HG03060 (cell line): ENCODE results near the gene EWSR1.
A peak's percentile ranks its signal among the peaks of the same experiment; 100 is the strongest.
"Not testable (repeated sequence)": the region's sequence is repeated elsewhere in the genome, so short reads cannot be mapped to it uniquely, and the experiment has no call there.

Experiments used
- ATAC-seq: cut with Tn5 transposase; IDR thresholded peaks from one replicate; pipeline ENCODE4 v1.9.1; 2021; ENCODE audit warnings: low read depth, moderate number of reproducible peaks; ENCODE audit not compliant: unreplicated experiment

The EWSR1 gene

GRCh38 chr22:29267858-29268510 lies at the start of gene EWSR1, which contains the start of gene RHBDD3:
Gene EWSR1, plus strand, starts transcription at chr22:29268268. Its CDS starts 69 bp downstream, at chr22:29268337.
Gene RHBDD3, minus strand, starts transcription at chr22:29267981. Its CDS starts 2,355 bp downstream, at chr22:29265626.
- peak; percentile 64 for ATAC-seq

GRCh38 chr22:29218758-29219408 lies 49.2 kb upstream of the EWSR1 start:
- ATAC-seq, result no peak

DNA sequence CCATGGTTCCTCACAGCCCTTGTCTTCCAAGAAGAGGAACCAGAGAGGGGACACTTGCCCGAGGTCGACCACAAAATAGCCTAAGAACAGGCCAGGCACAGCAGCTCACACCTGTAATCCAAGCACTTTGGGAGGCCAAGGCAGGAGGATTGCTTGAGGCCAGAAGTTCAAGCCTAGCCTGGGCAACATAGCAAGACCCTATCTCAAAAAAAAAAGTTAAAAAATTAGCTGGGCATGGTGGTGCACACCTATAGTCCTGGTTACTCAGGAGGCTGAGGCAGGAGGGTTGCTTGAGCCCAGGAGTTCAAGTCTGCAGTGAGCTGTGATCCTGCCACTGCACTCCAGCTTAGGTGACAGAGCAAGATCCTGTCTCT lies 48.7 kb upstream of the EWSR1 start:
- ATAC-seq, result not testable (repeated sequence)

DNA sequence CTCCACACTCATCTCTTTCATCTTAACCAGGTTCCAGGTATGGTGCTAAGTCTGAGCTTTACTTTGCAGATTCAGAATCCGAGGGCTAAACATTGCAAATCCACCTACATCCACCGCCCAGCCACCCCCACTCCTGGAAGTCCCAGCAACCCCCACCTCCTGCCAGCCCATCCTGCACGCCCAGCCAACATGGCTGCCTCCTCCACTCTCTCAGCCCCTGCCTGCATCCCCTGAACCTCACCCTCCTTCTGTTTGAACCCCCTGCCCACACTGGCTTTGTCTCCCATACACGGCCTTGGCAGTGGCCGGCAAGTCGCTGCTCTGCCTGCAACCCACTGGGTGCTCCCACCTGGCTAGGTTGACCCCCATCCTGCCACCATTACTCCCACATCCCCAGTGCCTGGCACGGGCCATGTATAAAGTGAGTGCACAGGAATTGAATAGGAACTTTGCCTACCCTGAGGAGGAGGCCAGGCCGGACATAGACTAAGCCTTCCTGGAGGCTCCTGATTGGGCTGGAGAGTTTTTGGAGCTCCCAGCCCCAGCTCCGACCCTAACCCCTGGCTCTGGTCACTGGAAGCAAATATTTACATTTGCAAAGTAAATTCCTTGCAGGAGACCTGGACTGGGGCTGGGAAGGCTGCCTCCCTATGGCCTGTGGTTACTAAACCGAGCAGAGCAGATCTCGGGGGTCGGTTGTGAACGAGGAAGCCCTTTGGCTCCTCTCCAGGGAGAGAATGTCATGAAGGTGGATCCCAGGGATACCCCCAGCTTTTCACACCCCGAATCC lies 48.0 kb upstream of the EWSR1 start:
- no peak for ATAC-seq

DNA sequence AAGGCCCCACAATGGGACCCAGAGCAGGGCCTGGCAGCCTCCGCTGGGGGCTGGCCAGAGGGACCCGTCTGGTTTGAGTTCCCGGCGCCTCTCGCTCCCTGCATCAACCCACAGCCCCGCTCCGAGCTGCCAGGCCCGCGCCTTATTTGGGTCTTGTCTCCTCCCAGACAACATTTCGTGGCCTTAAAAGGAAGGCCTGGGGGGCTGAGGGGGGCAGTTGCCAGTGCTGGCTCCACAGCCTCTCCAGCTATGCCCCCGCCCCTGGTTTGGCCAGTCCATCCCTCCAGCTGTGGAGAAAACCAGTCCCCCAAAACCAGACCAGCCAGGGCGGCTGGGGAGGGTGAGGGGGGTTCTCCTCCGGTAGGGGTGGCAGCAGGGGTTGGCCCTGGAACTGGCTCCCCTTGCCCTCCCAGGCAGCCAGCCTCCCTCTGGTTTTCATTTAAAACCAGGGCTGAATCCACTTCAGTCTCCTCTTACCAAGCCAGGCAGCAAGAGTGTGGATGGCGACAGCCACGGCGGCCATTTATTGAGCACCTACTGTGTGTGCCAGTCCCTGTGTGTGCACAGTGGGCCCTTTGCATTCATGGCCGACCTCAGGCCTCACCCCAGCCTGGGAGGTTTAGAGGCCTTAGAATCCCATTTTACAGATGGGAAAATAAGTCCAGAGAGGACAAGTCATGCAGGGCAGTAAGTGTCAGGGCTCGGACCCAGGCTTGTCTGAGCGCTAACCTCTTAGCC lies 43.8 kb upstream of the EWSR1 start:
- ATAC-seq, result no peak

GRCh38 chr22:29224859-29225410 lies 43.1 kb upstream of the EWSR1 start:
- ATAC-seq, result no peak

GRCh38 chr22:29225422-29226090 lies 42.5 kb upstream of the EWSR1 start:
- no peak for ATAC-seq

- no peak for ATAC-seq
These were observed 41.6 kb upstream of the EWSR1 start for GRCh38 chr22:29226351-29226981.

DNA sequence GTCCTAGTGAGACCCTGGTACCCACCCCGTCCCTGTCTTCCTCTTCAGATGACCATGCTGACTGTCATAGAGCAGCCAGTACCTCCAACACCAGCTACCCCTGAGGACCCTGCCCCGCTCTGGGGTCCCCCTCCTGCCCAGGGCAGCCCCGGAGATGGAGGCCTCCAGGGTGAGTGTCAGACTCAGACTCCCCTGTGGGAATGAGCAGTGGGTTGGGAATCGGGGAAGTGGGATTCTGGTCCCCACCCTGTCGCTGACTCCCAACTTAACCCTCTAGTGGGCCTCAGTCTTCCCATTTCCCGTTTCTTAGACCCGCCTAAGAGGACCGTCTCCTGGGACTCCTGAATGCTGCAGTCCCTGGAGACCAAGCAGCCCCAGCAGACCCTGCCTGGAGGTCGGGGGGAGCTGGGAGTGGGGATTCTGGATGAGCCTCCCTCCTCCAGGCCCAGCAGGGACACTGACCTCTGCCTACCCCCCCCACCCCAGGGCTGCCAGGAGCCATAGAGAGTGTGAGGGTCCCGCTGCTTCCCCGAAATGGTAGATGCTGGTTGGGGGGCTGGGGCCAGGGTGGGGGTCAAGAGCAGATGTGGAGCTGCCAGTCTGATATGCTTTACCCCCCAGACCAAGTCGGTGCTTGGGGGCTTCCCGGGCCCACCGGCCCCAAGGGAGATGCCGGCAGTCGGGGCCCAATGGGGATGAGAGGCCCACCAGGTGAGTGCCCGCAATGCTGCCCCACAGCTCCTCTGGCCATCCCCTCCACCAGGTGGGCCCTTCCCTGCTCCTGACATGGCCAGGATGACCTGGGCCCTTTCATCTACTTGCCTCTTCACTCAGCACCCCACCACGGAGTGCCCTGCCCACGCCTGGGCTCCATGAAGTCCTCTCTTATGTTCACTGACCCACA lies 36.8 kb upstream of the EWSR1 start:
- no peak for ATAC-seq

DNA sequence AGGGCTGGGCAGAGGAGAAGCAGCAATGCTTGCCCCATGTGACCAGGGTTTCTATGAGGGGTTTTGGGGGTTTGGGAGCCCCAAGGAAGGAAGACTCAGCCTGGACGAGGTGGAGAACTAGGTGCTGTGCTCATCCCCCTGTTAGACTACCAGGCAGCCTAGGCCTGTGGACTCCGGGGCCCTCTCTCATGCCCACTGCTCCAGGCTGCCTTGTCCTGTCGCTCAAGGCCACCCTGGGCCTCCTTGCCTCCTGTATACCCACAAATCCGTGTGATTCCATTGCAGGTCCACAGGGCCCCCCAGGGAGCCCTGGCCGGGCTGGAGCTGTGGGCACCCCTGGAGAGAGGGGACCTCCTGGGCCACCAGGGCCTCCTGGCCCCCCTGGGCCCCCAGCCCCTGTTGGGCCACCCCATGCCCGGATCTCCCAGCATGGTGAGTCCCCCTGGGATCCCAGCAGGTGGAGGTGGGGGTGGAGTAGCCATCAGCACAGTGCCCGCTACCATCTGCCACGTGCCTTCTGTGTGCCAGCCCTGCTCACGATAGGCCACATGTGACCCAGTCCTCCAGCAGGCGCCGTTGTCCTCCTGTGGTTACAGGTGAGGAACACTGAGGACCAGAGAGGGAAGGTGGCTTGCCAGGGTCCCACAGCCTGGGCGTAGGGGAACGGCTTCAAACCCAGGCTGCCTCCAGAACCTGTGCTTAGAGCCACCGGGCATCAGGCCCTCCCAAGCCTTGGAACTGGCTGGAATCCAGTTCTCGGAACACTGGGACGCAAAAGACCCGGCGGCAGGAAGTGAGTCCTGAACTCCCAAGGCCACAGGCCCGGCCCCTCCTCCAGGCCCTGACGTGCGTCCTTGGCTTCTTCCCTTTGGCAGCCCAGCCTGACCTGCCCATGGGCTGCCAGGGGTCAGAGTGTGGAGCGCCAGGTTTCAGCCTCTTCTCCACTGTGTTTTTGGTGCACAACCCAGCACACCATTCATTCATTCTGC lies 35.8 kb upstream of the EWSR1 start:
- no peak for ATAC-seq

GRCh38 chr22:29233277-29233877 lies 34.7 kb upstream of the EWSR1 start:
- ATAC-seq, result no peak

- not testable (repeated sequence) for ATAC-seq
These were observed 27.6 kb upstream of the EWSR1 start for GRCh38 chr22:29240481-29240880.

GRCh38 chr22:29243874-29244446 lies 24.1 kb upstream of the EWSR1 start:
- ATAC-seq, result no peak

- ATAC-seq, result no peak
These were observed 23.1 kb upstream of the EWSR1 start for GRCh38 chr22:29244785-29245625.

- no peak for ATAC-seq
These were observed 22.3 kb upstream of the EWSR1 start for GRCh38 chr22:29245626-29246385.
